Globus pallidus (tissue), 1 donor: ENCODE measurements around the gene CCDC69.
"Not testable (repeated sequence)": the region's sequence is repeated elsewhere in the genome, so short reads cannot be mapped to it uniquely, and the experiment has no call there.

ENCODE experiments used
- DNase-seq: peaks from one replicate; pipeline ENCODE4 v3.0.0-alpha.2; 2015; ENCODE audit warnings: low spot score

CCDC69 gene

GRCh38 chr5:151192626-151193025 is 31.3 kb downstream of the CCDC69 start:
- no peak for DNase-seq

- no peak for DNase-seq
Observed at GRCh38 chr5:151191661-151192060, 32.2 kb downstream of the CCDC69 start.

GRCh38 chr5:151189151-151189550 is 34.7 kb downstream of the CCDC69 start:
- DNase-seq, result no peak

DNA sequence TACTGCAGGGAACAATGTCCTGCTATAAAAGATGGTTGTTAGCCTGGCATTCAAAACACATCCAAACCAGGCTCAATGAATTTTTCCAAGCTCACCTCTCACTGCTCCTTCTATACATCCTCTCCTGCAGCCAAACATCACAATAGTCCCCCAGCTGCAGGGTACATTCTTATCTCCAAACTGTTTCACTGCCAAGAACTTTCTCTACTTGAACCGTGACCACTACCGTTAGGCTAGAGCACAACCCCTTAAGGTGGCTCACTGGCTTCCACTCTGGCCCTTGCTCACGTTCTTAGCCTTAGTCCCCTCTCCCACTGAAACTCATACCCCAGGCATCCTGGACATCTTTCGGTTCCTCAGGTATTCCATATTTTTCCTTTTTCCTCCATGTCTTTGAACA is 37.4 kb downstream of the CCDC69 start:
- DNase-seq, result no peak

DNA sequence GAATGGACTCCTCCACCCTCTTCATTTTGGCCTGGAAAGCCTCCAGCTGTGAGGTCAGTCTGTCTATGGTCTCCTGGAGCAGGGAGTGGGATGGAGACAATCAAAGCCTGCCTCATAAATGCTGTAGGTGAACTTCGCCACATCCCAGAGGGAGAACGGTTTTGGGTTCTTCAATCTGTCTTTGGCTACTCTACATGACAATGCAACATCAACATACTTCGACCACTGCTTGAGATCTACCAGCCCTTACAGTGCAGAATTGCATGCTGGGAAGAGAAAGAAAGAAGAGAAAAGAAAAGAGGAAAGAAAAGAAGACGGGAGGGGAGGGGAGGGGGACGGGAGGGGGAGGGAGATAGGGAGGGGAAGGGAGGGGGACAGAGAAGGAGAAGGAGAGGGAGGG is 37.8 kb downstream of the CCDC69 start:
- no peak for DNase-seq

DNA sequence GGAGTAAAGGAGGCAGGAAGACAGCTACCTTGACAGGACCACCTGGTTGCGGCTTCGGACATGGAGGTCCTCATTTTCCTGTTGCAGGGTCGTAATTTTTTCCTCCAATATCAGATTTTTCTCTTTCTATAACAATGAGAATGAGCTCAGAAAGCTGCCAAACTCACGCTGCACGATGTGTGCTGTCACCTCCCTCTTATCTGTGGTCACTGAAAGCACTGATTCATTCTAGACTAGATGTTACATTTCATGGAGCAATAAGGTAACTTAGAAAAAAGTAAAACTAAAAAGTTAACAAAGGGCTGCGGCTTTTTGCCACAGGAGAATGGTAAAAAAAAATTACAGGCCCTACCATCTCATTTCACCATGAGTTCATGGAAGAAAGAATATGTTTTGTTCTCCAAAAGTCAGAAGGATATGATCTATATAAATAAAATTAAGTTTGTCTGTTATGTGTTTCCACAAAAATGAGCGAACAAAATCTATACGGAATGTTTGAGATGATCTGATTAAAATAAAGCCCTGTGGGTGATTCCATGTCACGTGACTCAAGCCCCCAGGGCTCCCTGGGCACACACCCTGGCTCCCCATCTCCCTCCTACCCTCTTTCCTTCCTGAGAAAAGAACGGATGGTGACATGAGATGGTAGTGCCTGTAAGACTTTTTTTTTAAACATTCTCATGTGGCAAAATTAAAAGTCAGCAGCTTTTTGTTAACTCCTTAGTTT is 39.4 kb downstream of the CCDC69 start:
- DNase-seq, result no peak

GRCh38 chr5:151183456-151184245 is 40.2 kb downstream of the CCDC69 start:
- DNase-seq, result no peak

DNA sequence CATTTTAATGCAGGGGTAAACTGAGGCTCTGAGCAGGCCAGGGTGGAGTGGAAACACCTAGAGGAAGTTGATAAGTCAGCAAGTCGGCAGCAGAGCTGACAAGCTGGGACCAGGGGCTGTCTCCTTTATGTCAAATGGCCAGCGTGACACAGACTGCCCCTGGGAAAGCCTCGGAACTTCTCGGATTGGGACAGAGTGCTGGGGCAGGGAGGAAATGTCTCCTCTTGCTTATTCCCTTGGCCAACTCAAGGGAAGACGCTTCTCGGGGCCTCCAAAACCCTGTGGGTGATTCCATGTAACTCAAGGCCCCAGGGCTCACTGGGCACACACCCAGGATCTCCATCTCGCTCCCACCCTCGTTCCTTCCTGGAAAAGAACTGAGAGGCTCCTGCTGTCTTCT is 40.9 kb downstream of the CCDC69 start:
- no peak for DNase-seq

DNA sequence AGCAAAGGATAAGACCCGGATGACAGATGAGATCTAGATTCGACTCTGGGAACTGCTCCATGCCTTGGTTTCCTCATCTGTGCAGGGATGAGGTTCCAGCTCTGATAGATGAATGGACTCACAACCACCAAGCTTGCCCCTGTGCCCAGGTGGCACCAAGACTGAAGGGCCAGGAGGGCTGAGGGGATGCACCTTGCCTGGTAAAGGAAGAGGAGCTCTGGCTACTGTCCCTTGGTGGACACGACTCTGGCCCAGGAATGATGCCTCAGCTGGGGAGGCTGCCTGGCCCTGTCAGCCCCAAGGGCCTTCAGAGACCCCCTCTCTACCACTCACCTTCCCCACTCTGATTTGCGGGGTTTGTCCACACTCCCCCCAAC is 41.4 kb downstream of the CCDC69 start:
- DNase-seq, result no peak

DNA sequence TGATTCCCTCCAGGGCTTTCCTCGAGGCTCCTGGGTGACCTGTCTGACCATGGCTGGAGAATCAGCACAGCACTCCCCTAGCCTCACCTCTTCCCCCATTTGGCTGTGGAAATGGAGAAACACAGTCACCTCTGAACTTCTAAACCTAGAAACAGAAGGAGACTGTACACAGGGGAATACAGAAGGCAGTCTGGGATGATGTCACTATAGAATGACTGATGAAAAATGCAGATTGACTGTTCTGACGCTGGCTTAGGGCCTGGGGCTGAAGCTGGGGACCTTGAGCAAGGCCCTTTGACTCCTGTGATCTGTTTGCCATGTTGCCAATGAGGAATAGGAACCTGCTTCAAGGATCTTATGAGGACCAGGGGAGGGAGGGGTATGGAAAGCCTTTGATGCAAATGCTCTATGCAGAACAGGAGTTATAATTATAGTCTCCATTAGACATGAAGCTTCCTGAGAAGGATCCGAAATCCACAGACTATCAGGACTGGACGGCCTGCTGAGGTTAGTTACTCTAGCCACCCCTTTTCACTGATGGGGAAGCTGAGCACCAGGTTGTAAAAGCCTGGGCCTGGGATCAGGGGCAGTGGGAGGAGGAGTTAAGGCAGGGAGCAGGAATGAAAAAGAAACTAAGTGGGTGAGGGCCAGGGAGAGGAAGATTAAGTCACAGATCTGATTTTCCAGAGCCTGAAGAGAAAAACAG is 41.9 kb downstream of the CCDC69 start:
- no peak for DNase-seq

DNA sequence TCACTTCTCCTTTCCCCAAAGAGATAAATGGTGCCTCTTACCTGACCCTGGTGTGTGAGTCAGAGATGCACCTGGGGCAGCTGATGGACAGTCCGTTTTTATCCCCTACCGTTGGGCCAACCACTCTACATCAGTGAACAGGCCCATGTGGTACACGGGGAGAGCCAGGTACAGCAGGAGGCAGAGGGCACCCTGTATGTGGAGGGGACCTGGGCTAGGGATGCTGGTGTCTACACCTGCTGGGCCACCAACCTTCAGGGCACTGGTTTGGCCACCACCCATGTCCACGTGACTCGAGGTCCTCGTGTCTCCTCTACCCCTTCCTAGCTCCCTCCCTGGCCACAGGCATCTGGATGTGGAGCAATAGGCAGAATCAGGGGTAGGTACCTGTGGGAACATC is 43.6 kb downstream of the CCDC69 start:
- DNase-seq, result no peak

DNA sequence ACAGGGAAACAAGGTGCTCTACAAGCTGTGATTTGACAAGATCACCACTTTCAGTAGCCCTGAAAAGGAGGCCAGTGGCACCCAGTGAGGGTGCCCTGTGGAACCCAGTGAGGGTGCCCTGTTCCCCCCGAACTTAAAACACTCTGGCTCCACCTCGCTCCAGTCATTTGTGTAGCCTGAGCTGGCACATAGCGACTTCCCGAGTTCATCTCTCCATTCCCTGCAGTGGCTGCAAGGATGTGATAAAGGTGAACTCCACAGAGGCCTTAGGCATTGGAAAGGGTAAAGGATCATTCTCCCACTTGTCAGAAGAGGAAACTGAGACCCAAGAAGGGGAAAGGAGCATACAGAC is 44.4 kb downstream of the CCDC69 start:
- DNase-seq, result no peak

GRCh38 chr5:151178777-151179488 is 45.0 kb downstream of the CCDC69 start:
- no peak for DNase-seq

GRCh38 chr5:151178372-151178771 is 45.5 kb downstream of the CCDC69 start:
- DNase-seq, result no peak

GRCh38 chr5:151176268-151176667 is 47.6 kb downstream of the CCDC69 start:
- DNase-seq, result not testable (repeated sequence)

DNA sequence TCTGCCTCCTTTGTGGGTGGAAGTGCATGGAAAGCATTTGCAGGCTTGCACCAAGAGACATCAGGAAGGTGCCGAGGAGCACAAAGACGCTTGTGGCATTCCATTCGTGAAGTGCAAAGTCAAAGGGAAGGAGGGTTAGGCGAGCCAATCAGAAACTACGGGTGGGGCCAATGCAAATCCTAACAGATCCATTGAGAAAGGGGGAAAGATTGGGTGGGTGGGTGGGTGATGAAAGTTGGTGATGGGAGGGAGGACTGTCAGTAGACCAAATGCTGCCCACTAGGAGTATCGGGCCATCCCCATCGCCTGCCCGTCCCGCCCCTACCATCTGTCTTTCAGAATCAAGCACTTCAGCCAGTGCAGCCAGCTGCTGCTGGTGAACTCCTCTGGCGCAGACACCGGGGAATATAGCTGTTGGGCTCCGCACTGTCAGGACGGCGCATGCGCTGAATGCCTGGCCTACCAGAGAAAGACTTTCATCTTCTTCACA is 49.2 kb downstream of the CCDC69 start:
- no peak for DNase-seq

GRCh38 chr5:151173711-151174611 is 49.9 kb downstream of the CCDC69 start:
- no peak for DNase-seq

DNA sequence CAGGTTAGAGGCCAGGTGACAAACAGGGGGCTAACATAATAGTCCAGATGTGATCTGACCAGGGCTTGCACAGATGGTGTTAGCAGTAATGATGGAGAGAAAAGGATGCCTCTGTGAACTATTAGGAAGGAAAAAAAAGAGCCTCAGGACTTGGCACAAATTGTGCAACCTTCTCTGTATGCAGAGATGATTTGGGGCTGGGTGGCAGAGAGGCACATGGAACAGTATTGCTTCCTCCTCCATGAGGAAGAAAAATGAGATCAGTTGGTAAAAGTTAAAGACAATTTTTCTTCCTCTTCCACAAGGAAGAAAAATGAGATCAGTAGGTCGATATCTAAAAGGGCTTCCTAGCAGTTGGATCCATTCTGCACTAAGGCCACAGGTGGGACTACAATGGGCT is 52.4 kb downstream of the CCDC69 start:
- DNase-seq, result no peak

GRCh38 chr5:151168602-151169344 is 55.1 kb downstream of the CCDC69 start:
- no peak for DNase-seq

DNA sequence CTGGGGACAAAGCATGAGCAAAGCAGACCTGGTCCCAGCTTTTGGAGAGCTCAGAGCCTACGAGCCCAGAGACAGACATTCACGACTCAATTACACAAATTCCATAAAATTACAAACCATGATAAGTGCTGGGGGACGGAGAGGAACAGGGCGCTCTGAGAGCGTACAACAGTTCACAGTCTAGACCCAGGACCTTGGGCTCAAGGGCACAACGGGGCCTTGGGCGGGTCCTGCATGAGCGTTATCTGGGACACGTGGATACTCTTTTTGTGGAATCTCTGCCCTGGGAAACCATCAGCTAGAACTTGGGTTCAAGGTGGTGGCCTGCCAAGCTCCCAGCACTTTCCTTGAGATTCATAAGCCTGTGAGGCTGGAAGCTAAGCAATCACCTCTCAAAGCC is 56.9 kb downstream of the CCDC69 start:
- DNase-seq, result no peak
